ENCODE data around the gene PLCB1. TPM values are rescaled to one million over a fixed set of nuclear protein-coding genes. Genes with fewer than 3 reads are reported as not detected.
"Not testable (repeated sequence)": the region's sequence is repeated elsewhere in the genome, so short reads cannot be mapped to it uniquely, and the experiment has no call there.

The PLCB1 gene
- total RNA-seq, 4 donors from 2014 or later = 13.5 to 110 (median 30.4) TPM

DNA sequence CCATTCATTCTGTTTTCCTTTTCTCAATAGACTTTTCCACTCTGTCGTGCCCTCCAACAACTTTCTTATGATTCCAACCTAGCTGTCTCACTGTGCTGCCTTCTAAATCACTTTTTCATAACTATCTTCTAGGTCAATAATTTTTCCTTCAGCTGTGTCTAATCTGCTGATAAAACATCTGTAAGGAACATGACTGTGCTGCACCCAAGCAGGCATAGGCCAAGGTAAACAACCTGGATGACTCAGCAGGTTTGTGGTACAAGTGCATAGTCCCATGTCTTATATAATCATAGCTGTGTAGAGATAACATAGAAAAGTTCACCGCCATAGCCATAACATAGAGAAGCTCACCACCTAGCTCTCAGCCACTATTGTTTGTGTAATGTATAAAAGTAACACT lies 332.3 kb downstream of the PLCB1 start:
- TF ChIP-seq, protein P1, sequence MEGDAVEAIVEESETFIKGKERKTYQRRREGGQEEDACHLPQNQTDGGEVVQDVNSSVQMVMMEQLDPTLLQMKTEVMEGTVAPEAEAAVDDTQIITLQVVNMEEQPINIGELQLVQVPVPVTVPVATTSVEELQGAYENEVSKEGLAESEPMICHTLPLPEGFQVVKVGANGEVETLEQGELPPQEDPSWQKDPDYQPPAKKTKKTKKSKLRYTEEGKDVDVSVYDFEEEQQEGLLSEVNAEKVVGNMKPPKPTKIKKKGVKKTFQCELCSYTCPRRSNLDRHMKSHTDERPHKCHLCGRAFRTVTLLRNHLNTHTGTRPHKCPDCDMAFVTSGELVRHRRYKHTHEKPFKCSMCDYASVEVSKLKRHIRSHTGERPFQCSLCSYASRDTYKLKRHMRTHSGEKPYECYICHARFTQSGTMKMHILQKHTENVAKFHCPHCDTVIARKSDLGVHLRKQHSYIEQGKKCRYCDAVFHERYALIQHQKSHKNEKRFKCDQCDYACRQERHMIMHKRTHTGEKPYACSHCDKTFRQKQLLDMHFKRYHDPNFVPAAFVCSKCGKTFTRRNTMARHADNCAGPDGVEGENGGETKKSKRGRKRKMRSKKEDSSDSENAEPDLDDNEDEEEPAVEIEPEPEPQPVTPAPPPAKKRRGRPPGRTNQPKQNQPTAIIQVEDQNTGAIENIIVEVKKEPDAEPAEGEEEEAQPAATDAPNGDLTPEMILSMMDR (IDR thresholded peaks at IDR 0.05) = no peak
- no peak for TF ChIP-seq POLR2A (IDR thresholded peaks at IDR 0.05)
- Histone ChIP-seq H3K9me3 (no peaks in the 10 kb centered on the region), H3K27me3 (no peaks in the 10 kb centered on the region), H3K36me3 (no peaks in the 10 kb centered on the region), H3K4me1 (no peaks in the 10 kb centered on the region), H3K4me3 (no peak overlapping the region), H3K27ac (no peak overlapping the region)
- no peak for DNase-seq
- intact Hi-C loops (cut with DNase I; ENCODE audit: low total_unique reads) = no loop called here

DNA sequence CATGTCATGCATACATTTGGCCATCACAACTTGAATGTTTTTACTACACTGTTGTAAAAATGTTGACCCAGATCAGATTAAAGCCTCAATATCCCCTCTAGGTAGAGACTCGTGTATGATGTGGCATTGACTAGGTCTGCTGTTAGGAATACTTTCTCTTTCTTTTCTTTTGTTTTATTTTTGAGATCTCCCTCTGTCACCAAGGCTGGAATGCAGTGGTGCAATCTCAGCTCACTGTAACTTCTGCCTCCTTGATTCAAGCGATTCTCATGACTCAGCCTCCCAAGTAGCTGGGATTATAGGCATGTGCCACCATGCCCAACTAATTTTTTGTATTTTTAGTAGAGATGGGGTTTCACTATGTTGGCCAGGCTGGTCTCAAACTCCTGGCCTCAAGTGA lies 334.7 kb downstream of the PLCB1 start:
- DNase-seq, H3K27me3 ChIP-seq: not testable (repeated sequence)

DNA sequence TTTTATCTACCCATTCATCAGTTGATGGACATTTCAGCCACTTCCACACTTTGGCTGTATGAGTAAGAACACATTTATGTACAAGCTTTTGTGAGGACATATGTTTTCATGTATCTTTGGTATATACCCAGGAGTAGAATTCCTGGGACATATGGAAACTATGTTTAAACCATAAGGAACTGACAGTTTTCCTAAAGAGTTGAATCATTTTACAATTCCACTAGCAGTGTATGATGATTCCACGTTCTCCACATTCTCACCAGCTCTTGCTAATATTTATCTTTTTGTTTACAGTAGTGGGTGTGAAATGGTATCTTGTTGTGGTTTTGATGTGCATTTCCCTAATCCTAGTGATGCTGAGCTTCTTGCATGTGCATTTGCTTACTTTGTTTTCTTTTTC lies 338.1 kb downstream of the PLCB1 start:
- H3K4me3 ChIP-seq = no peak overlapping the region

More for the DNA sequence above, 334.7 kb downstream of the PLCB1 start:
- H3K36me3 ChIP-seq; H3K4me1 ChIP-seq; H3K9me3 ChIP-seq; intact Hi-C loops (cut with DNase I; ENCODE audit: low total_unique reads); H3K27ac ChIP-seq; H3K4me3 ChIP-seq: not testable (repeated sequence)

DNA sequence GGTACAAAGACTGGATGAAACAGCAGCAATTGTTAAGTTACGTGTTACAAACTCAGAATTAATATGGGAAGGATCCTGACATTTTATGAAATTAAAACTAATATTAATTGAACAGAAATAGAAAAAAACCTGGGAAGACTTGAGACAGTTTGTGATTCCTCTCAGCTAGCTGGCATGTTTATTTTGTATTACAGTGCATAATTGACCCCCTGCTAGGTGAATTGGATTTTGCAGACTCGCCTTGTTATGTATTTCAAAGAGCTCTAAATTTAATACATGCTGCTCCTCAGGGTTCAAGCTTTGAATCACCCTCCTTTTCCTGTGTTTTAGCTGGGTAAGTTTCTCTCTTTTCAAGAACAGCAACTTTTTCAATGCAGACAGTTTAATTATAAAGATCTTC lies 339.4 kb downstream of the PLCB1 start:
- H3K36me3 ChIP-seq = no peaks in the 10 kb centered on the region
- no peaks in the 10 kb centered on the region for H3K27me3 ChIP-seq
- H3K4me1 ChIP-seq = no peaks in the 10 kb centered on the region
- H3K4me3 ChIP-seq = no peak overlapping the region
- intact Hi-C loops (cut with DNase I; ENCODE audit: low total_unique reads) = no loop called here
- DNase-seq = no peak
- H3K9me3 ChIP-seq = no peaks in the 10 kb centered on the region
- TF ChIP-seq, protein P1 (IDR thresholded peaks at IDR 0.05) = no peak
- TF ChIP-seq POLR2A (IDR thresholded peaks at IDR 0.05) = no peak
- H3K27ac ChIP-seq = no peak overlapping the region

More for the DNA sequence above, 338.1 kb downstream of the PLCB1 start:
- TF ChIP-seq POLR2A (IDR thresholded peaks at IDR 0.05) = no peak
- TF ChIP-seq, protein P1 (IDR thresholded peaks at IDR 0.05) = no peak
- intact Hi-C loops (cut with DNase I; ENCODE audit: low total_unique reads) = no loop called here
- no peak overlapping the region for H3K27ac ChIP-seq
- no peaks in the 10 kb centered on the region for H3K36me3 ChIP-seq
- H3K9me3 ChIP-seq = no peaks in the 10 kb centered on the region
- H3K27me3 ChIP-seq = no peaks in the 10 kb centered on the region
- no peak for DNase-seq
- no peaks in the 10 kb centered on the region for H3K4me1 ChIP-seq

DNA sequence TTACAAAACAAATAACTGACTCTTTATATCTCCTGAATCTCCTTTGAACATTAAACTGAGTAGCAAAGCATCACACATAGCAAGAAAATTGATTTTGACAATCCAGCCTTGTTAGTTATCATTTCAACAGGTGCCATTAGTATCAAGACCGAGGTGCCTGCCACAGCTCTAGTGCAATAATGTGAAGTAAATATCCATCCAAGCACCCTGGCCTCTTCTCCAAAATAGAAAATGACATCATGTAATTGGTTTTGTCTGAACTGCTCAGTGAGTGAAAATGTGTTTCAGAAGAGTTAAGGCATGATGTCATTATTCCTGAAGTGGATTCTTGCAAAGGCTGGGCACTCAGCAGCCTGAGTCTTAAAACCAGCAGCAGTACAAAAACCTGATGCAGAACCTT lies 341.4 kb downstream of the PLCB1 start:
- intact Hi-C loops (cut with DNase I; ENCODE audit: low total_unique reads) = no loop called here
- TF ChIP-seq POLR2A (IDR thresholded peaks at IDR 0.05) = no peak
- TF ChIP-seq, protein P1 (IDR thresholded peaks at IDR 0.05) = no peak
- Histone ChIP-seq H3K4me3 (no peak overlapping the region), H3K27ac (no peak overlapping the region), H3K27me3 (no peaks in the 10 kb centered on the region), H3K9me3 (no peaks in the 10 kb centered on the region), H3K4me1 (no peaks in the 10 kb centered on the region), H3K36me3 (no peaks in the 10 kb centered on the region)
- DNase-seq = no peak

DNA sequence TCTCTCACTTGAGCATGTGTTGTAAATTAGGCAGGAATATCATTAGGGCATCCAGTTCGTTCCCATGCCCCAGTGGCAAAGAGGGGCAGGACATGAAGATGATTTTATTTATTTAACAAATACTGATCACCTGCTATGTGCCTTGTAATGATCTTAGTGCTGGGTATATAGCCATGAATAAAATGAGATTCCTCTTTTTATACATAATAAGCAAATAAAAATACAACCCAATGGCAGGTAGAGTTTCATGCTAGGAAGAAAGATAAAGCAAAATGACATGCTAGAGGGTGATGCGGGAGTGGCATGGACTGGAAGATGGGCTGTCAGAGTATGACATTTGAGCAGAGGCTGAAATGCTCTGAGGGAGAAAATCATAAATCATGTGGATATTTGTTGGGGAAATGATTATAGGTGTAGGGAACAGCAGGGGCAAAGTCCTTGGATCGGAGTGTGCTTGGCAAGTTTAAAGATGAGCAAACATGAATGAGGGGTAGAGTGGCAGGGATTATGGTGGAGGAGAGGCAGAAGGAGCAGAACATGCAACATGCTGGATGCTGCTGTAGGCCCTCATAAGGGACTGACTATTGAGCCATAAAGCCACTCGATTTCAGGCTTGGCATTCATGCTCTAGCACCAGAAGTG lies 342.1 kb downstream of the PLCB1 start:
- Histone ChIP-seq H3K36me3 (no peaks in the 10 kb centered on the region), H3K4me1 (no peaks in the 10 kb centered on the region), H3K27ac (no peak overlapping the region), H3K27me3 (no peaks in the 10 kb centered on the region), H3K4me3 (no peak overlapping the region), H3K9me3 (no peaks in the 10 kb centered on the region)
- intact Hi-C loops (cut with DNase I; ENCODE audit: low total_unique reads) = no loop called here
- DNase-seq = no peak
- TF ChIP-seq, protein P1 (IDR thresholded peaks at IDR 0.05) = no peak
- no peak for TF ChIP-seq POLR2A (IDR thresholded peaks at IDR 0.05)

All from uterus (tissue), 4 donors.